Measurements from ENCODE around the gene TEX19. TPM values are rescaled to one million over a fixed set of nuclear protein-coding genes. Genes with fewer than 3 reads are reported as not detected.

The TEX19 gene, protein sequence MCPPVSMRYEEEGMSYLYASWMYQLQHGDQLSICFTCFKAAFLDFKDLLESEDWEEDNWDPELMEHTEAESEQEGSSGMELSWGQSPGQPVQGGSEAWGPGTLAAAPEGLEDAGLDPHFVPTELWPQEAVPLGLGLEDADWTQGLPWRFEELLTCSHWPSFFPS
- total RNA-seq (0.28 and 0.51 TPM in 2 replicates), polyA plus RNA-seq (not detected in 2 replicates)

DNA sequence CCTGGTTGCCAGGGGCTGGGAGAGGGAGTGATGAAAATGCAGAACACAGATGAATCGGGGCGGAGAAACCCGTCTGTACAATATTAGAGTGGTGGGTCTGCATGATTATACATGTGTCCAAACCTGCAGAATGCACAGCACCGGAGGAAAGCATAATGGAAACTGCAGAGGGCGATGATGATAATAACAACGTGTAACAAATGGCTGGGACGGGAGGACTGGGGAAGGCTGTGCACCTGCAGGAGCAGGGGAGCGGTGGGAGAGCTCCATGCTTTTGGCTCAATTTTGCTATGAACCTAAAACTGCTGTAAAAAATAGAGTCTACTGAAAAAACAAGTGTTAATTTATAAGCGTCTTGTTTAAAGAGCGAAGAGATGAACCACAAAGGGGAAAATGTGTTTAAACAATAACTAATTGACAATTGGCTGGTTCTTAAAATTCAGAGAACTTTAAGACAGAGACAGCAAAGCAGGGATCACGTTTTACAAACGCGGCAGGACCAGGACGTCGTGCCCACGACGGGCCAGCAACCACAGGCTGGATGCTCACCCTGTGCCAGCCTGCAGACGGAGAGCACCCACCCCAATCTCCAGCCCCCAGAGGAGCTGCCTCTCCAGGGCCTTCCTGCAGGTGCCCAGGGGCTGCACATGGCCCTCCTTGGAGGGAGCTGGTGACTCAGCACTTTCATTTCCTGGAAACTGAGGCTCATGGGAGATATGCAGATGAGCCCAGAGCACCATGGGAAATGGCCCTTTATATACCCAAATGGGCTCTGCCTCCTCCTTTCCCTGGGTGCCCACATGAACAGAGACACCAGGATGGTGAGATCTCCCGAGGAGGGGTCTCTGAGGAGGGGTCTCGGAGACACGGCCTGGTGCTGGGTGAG, at the start of gene TEX19:
Gene TEX19 (plus strand): TSS at position 783 of the 886 bp plus-strand sequence. CDS start 2,904 bp downstream, outside the sequence.
- TF ChIP-seq, protein P1, sequence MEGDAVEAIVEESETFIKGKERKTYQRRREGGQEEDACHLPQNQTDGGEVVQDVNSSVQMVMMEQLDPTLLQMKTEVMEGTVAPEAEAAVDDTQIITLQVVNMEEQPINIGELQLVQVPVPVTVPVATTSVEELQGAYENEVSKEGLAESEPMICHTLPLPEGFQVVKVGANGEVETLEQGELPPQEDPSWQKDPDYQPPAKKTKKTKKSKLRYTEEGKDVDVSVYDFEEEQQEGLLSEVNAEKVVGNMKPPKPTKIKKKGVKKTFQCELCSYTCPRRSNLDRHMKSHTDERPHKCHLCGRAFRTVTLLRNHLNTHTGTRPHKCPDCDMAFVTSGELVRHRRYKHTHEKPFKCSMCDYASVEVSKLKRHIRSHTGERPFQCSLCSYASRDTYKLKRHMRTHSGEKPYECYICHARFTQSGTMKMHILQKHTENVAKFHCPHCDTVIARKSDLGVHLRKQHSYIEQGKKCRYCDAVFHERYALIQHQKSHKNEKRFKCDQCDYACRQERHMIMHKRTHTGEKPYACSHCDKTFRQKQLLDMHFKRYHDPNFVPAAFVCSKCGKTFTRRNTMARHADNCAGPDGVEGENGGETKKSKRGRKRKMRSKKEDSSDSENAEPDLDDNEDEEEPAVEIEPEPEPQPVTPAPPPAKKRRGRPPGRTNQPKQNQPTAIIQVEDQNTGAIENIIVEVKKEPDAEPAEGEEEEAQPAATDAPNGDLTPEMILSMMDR (IDR thresholded peaks at IDR 0.05; ENCODE audit: low read depth, low read length): no peak
- Histone ChIP-seq H3K27ac (no peak within 1 kb of the TSS), H3K9me3 (ENCODE audit: low read depth) (no peaks in the 10 kb centered on the region), H3K36me3 (no peaks in the 10 kb centered on the region), H3K27me3 (no peaks in the 10 kb centered on the region), H3K4me3 (no peak within 1 kb of the TSS), H3K4me1 (ENCODE audit: low read depth) (peaks cover 3% of the 10 kb centered on the region)
- DNase-seq (ENCODE audit: low read depth in 1 of 2, low spot score in 1 of 2): no peak

DNA sequence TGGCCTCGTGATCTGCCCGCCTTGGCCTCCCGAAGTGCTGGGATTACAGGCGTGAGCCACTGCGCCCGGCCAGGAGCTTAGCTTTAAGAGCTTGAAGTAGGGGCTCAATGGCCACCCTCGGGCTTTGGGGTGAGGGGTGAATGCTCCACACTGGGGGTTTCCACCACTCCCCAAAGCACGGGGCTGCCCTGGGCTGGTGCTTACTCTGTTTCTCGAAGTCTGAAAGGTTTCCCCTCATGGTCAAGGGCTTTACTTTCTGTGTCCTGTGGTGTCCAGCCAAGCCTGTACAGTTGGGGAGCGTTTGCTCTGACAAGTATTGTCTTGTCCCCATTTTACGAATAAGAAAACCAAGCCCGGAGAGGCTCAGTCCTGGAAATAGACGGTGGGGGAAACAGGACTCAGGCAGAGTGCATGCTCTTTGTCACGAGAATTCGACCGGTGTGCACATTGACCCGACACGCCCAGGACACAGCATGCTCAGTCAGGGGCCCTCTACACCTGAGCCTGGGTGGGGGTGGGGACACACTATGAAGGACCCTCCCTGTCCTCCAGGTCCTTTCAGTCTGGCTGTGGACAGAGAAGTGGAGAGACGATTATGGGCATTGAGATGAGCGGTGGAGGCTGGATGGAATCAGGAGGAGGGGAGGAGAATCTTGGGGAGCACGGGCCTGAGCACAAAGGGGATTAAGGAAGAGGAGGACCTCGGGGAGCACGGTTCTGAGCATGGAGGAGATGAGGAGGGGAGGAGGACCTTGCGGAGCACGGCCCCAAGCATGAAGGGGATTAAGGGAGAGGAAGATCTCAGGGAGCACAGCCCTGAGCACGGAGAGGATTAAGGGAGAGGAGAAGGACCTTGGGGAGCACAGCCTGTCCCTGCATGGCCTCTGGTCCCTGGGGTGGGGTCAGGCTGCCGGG, 49.1 kb upstream of the TEX19 start:
- Histone ChIP-seq H3K27me3 (no peaks in the 10 kb centered on the region), H3K4me1 (ENCODE audit: low read depth) (peaks cover 5% of the 10 kb centered on the region), H3K27ac (no peak overlapping the region), H3K9me3 (ENCODE audit: low read depth) (no peaks in the 10 kb centered on the region), H3K36me3 (no peaks in the 10 kb centered on the region), H3K4me3 (no peak overlapping the region)
- TF ChIP-seq, protein P1 (IDR thresholded peaks at IDR 0.05; ENCODE audit: low read depth, low read length): no peak
- DNase-seq (ENCODE audit: low read depth in 1 of 2, low spot score in 1 of 2): no peak

DNA sequence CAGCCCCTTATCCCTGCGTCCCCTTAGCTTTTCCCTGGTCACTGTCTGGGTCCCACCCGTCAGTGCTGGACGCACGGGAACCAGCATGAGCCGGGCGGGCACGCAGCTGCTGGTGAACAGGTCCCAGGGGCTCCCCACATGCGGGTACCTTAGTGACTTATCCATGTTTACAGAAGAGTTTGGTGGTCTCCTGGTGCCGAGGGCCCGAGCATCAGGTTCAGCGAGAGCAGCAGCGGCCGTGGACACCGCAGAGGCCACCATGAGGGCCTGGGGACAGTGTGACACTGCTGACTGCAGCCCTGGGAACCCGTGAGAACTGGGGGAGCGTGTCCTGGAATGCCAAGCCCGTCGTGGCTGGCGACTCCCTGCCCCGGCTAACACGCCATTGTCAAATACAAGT, 48.2 kb upstream of the TEX19 start:
- Histone ChIP-seq H3K36me3 (no peaks in the 10 kb centered on the region), H3K4me1 (ENCODE audit: low read depth) (peaks cover 7% of the 10 kb centered on the region), H3K27ac (no peak overlapping the region), H3K4me3 (no peak overlapping the region), H3K27me3 (no peaks in the 10 kb centered on the region), H3K9me3 (ENCODE audit: low read depth) (no peaks in the 10 kb centered on the region)
- DNase-seq (ENCODE audit: low read depth in 1 of 2, low spot score in 1 of 2): no peak
- TF ChIP-seq, protein P1 (IDR thresholded peaks at IDR 0.05; ENCODE audit: low read depth, low read length): no peak

DNA sequence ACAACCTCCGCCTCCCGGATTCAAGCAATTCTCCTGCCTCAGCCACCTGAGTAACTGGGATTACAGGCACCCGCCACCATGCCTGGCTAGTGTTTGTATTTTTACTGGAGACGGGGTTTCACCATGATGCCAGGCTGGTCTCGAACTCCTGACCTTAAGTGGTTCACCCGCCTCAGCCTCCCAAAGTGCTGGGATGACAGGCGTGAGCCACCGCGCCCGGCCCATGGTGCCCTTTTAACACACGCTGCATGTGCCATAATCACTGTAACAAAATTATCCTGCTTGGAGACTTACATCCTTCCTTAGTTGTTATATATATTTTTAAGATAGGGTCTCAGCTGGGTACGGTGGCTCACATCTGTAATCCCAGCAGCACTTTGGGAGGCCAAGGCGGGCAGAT, 47.1 kb upstream of the TEX19 start:
- no peaks in the 10 kb centered on the region for H3K27me3 ChIP-seq

More for the DNA sequence above, 47.1 kb upstream of the TEX19 start:
- no peak overlapping the region for H3K4me3 ChIP-seq
- DNase-seq (ENCODE audit: low read depth in 1 of 2, low spot score in 1 of 2): no peak
- no peak overlapping the region for H3K27ac ChIP-seq
- H3K36me3 ChIP-seq: no peaks in the 10 kb centered on the region
- TF ChIP-seq, protein P1 (IDR thresholded peaks at IDR 0.05; ENCODE audit: low read depth, low read length): no peak
- peaks cover 11% of the 10 kb centered on the region for H3K4me1 ChIP-seq (ENCODE audit: low read depth)
- H3K9me3 ChIP-seq (ENCODE audit: low read depth): no peaks in the 10 kb centered on the region

Data from cardiac muscle cell (in vitro differentiated cells and primary cell).